ENCODE data around the gene TAS2R14. TPM values are rescaled to one million over a fixed set of nuclear protein-coding genes. Genes with fewer than 3 reads are reported as not detected.

The TAS2R14 gene, protein sequence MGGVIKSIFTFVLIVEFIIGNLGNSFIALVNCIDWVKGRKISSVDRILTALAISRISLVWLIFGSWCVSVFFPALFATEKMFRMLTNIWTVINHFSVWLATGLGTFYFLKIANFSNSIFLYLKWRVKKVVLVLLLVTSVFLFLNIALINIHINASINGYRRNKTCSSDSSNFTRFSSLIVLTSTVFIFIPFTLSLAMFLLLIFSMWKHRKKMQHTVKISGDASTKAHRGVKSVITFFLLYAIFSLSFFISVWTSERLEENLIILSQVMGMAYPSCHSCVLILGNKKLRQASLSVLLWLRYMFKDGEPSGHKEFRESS
- 0.43 to 0.70 TPM (median 0.48 TPM) in 5 replicates for total RNA-seq (2022; extraction: Qiagen RNA extraction)

DNA sequence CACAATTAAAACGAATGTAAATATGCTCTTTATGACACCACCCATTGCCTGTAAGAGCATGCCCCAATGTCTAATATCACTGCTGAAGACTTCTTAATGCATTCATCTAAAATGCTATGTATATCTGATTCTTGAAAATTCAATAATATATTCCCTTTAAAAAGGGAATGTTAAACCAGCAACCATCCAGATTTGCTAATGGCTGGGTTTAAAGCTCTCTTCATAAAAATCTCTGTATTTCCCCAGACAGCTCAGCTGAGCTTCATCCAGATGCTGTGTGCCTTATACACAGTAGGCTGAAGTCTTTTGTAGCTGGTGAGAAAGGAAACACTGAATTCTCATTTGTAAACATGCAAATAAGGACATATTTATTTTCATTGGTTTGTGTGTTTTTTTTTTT, at the start of gene TAS2R14:
TSS of gene TAS2R14 (minus strand) at position 101 of the 400 bp plus-strand sequence. CDS start at position 45, 56 bp downstream.

DNA sequence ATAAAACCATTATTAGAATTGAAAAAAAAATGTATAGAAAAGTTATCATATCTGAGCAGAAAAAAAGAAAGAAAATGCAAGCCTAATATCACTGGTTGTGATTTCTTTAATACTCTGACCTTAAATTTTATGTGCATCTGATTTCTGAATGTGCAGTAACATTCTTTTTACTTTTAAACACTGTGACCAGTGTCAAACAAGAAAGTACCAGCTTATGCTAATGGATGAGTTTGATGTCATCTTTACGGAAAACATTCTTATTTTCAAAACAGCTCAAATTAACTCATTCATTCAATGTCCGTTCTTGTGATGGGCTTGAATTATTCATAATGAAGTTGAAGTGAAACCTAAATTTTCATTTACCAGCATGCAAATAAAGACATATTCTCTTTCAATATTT, 47.7 kb upstream of the TAS2R14 start, which contains the start of gene TAS2R50:
TSS of gene TAS2R50 (minus strand) at position 101 of the 400 bp plus-strand sequence. CDS start at position 49, 52 bp downstream.

DNA sequence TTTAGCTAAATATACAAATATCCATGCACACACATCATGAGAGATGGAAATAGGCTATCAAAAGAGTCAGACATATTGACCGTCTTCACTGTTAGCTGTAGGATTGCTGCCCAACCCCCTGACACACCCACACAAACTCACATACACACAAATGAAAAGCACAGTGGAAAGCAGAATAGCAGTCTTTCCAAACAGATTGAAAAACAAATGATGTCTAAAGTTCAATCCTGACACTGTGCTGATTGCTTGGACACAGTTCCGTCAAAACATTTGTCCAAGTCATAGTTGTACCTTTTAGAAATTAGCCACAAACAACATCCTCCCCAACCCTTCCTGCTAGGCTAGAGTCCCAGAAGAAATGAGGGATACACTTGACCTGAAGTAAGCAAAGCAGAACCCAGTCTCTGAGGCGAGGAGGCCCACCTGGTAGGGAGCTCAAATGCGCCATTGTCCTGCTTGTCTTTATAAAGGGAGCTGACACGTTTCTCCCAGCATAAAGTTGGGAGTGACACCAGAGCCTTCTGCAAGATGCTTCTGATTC, 10.2 kb downstream of the TAS2R14 start, which contains the start of gene PRH2:
TSS of gene PRH2 (plus strand) at position 491 of the 541 bp plus-strand sequence. CDS start at position 529, 38 bp downstream.

DNA sequence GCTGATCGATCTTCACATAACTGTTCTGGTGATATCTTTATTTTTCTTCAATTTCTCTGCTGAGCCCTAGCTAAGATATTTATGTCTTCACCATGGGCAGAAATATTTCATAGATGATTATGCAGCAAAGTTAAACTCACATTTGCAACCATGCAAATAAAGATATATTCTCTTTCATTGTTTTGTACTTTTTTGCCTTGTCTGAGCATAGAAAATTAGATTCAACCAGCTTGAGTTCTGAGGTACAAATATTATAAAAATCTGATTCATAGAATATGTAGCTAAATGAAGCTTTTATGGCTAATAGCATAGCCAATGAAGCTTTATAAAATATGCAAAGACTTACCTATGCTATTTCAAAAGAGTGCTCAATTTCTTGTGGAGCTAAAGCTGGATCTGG, 29.6 kb downstream of the TAS2R14 start, which contains the start of gene TAS2R13:
TSS of gene TAS2R13 (minus strand) at position 101 of the 400 bp plus-strand sequence. CDS start 264 bp downstream, outside the sequence.

Other genes with a start within 250 kb of the TAS2R14 start
- 254 to 269 TPM (median 257 TPM) in 5 replicates for gene YBX3, start 215.9 kb downstream of the TAS2R14 start, total RNA-seq (2022; extraction: Qiagen RNA extraction)
- gene TAS2R7, start 136.6 kb downstream of the TAS2R14 start, total RNA-seq (2022; extraction: Qiagen RNA extraction), result not detected in 5 replicates
- not detected in 5 replicates for gene TAS2R8, start 132.0 kb downstream of the TAS2R14 start, total RNA-seq (2022; extraction: Qiagen RNA extraction)
- not detected in 5 replicates for gene TAS2R9, start 129.1 kb downstream of the TAS2R14 start, total RNA-seq (2022; extraction: Qiagen RNA extraction)
- gene TAS2R10, start 112.9 kb downstream of the TAS2R14 start, total RNA-seq (2022; extraction: Qiagen RNA extraction), result 0.08 to 0.10 TPM in 2 of 5 replicates, not detected in the others
- 1.6 to 3.3 TPM (median 2.6 TPM) in 5 replicates for gene PRR4, start 89.8 kb downstream of the TAS2R14 start, total RNA-seq (2022; extraction: Qiagen RNA extraction)
- 2.0 to 3.3 TPM (median 3.1 TPM) in 5 replicates for gene PRH1, start 55.0 kb downstream of the TAS2R14 start, total RNA-seq (2022; extraction: Qiagen RNA extraction)
- not detected in 5 replicates for gene TAS2R13, start 29.7 kb downstream of the TAS2R14 start, total RNA-seq (2022; extraction: Qiagen RNA extraction)
- gene PRH2, start 10.0 kb downstream of the TAS2R14 start, total RNA-seq (2022; extraction: Qiagen RNA extraction), result 0.29 to 0.47 TPM in 2 of 5 replicates, not detected in the others
- gene TAS2R50, start 47.6 kb upstream of the TAS2R14 start, total RNA-seq (2022; extraction: Qiagen RNA extraction), result not detected in 5 replicates
- 0.07 to 0.20 TPM (median 0.14 TPM) in 3 of 5 replicates, not detected in the others for gene TAS2R20, start 59.0 kb upstream of the TAS2R14 start, total RNA-seq (2022; extraction: Qiagen RNA extraction)
- 0.13 to 0.17 TPM (median 0.14 TPM) in 3 of 5 replicates, not detected in the others for gene TAS2R19, start 83.4 kb upstream of the TAS2R14 start, total RNA-seq (2022; extraction: Qiagen RNA extraction)
- gene TAS2R31, start 92.1 kb upstream of the TAS2R14 start, total RNA-seq (2022; extraction: Qiagen RNA extraction), result 0.10 to 0.22 TPM in 2 of 5 replicates, not detected in the others
- not detected in 5 replicates for gene TAS2R46, start 123.0 kb upstream of the TAS2R14 start, total RNA-seq (2022; extraction: Qiagen RNA extraction)
- gene TAS2R43, start 153.1 kb upstream of the TAS2R14 start, total RNA-seq (2022; extraction: Qiagen RNA extraction), result not detected in 5 replicates
- 0.05 to 0.06 TPM in 2 of 5 replicates, not detected in the others for gene TAS2R30, start 195.4 kb upstream of the TAS2R14 start, total RNA-seq (2022; extraction: Qiagen RNA extraction)
- 7.6 to 8.4 TPM (median 7.9 TPM) in 5 replicates for gene SMIM10L1, start 231.9 kb upstream of the TAS2R14 start, total RNA-seq (2022; extraction: Qiagen RNA extraction)
- not detected in 5 replicates for gene TAS2R42, start 247.7 kb upstream of the TAS2R14 start, total RNA-seq (2022; extraction: Qiagen RNA extraction)

All from A549 treated with Hydrocortisone at 1 μM for 4 hours (cell line).